Nephron (organoid): ENCODE measurements around the gene PLCB1.
"Not testable (repeated sequence)": the region's sequence is repeated elsewhere in the genome, so short reads cannot be mapped to it uniquely, and the experiment has no call there.

Experiments
- H3K27ac Mint-ChIP-seq, 3 experiments: 2 replicates each; pipeline ENCODE4 v1.8.0; 2020; ENCODE audit warnings: mixed read lengths in 3 of 3, mild to moderate bottlenecking in 2 of 3, moderate library complexity in 1 of 3
- H3K27me3 Mint-ChIP-seq: 2 replicates; pipeline ENCODE4 v1.8.0; 2021; ENCODE audit warnings: low read depth, mild to moderate bottlenecking, moderate library complexity, mixed read lengths
- H3K36me3 Mint-ChIP-seq: 2 replicates; pipeline ENCODE4 v1.8.0; 2020; ENCODE audit warnings: low read depth, mixed read lengths
- H3K4me1 Mint-ChIP-seq: 2 replicates; pipeline ENCODE4 v1.8.0; 2020; ENCODE audit warnings: mixed read lengths
- H3K4me3 Mint-ChIP-seq, 3 experiments: 2 replicates each; pipeline ENCODE4 v1.8.0; 2020; ENCODE audit warnings: mild to moderate bottlenecking in 3 of 3, mixed read lengths in 3 of 3, moderate library complexity in 2 of 3
- H3K9me3 Mint-ChIP-seq: 2 replicates; pipeline ENCODE4 v1.8.0; 2020; ENCODE audit warnings: mixed read lengths
- TF ChIP-seq, protein P1 (sequence below), 3 experiments: fragments of 200-600 bp; sonication (generic); IDR thresholded peaks; one replicate each; pipeline ENCODE4 v1.5.0; 2021; ENCODE audit warnings: antibody characterized with exemption in 3 of 3; ENCODE audit not compliant: unreplicated experiment in 3 of 3

Gene PLCB1

DNA sequence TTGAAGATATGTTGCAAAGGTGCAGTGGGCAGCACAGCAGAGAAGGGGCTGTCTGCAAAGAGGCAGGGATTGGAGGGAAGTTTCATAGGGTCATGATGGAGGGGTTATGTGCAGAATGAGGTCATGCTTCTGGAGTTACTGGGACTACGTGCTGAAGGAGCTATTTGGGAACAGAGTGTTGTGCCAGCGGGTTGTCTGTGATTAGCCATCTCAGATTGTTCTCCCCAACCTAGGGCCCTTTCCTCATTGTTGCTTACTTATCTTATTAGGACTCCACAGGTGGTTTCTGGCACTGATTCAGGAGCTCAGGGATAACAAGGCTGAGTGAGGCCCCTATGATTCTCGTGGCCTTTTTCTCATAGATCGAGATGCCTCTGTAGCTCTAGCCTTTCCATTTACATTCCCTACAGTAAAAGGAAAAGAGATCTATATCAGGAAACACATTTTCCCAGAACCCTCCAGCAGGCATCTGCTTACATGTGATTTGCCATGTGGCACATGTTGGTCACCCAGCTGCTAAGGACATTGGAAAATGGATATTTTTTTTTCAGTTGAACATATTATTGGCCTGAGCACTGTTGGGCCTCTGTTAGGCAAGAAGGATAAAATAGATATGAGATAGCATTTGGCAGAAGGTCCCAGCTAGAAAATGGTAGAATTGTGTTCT lies 507.2 kb downstream of the PLCB1 start:
- H3K9me3 Mint-ChIP-seq: peaks cover 3% of the 10 kb centered on the region
- no peak overlapping the region for H3K4me3 Mint-ChIP-seq
- TF ChIP-seq, protein P1, sequence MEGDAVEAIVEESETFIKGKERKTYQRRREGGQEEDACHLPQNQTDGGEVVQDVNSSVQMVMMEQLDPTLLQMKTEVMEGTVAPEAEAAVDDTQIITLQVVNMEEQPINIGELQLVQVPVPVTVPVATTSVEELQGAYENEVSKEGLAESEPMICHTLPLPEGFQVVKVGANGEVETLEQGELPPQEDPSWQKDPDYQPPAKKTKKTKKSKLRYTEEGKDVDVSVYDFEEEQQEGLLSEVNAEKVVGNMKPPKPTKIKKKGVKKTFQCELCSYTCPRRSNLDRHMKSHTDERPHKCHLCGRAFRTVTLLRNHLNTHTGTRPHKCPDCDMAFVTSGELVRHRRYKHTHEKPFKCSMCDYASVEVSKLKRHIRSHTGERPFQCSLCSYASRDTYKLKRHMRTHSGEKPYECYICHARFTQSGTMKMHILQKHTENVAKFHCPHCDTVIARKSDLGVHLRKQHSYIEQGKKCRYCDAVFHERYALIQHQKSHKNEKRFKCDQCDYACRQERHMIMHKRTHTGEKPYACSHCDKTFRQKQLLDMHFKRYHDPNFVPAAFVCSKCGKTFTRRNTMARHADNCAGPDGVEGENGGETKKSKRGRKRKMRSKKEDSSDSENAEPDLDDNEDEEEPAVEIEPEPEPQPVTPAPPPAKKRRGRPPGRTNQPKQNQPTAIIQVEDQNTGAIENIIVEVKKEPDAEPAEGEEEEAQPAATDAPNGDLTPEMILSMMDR (IDR thresholded peaks at IDR 0.05; ENCODE audit: unreplicated experiment in 3 of 3): no peak
- H3K27ac Mint-ChIP-seq: no peak overlapping the region
- H3K4me1 Mint-ChIP-seq: no peaks in the 10 kb centered on the region
- peaks cover 6% of the 10 kb centered on the region for H3K36me3 Mint-ChIP-seq
- H3K27me3 Mint-ChIP-seq: no peaks in the 10 kb centered on the region

DNA sequence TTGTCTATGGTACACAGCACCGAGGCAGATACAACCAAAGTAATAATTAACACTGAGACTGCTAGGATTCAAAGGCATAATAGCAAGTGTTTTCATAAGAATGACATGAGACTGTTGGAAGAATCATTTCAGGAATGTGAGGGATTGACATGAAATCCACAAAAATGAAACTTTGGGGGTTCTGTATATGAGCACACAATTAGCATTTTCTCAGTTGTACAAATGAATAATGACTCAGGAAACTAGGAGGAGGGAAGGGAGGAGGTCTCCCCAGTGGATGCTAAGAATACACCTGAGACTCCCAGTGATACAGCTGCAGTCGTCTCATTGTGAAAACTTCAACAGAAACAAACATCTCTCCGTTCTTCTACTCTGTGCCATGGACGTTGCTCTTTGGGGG lies 508.4 kb downstream of the PLCB1 start:
- no peaks in the 10 kb centered on the region for H3K27me3 Mint-ChIP-seq
- H3K27ac Mint-ChIP-seq: no peak overlapping the region
- H3K4me3 Mint-ChIP-seq: no peak overlapping the region
- H3K36me3 Mint-ChIP-seq: peaks cover 10% of the 10 kb centered on the region
- TF ChIP-seq, protein P1 (IDR thresholded peaks at IDR 0.05; ENCODE audit: unreplicated experiment in 3 of 3): no peak
- peaks cover 3% of the 10 kb centered on the region for H3K9me3 Mint-ChIP-seq
- peaks cover 4% of the 10 kb centered on the region for H3K4me1 Mint-ChIP-seq

DNA sequence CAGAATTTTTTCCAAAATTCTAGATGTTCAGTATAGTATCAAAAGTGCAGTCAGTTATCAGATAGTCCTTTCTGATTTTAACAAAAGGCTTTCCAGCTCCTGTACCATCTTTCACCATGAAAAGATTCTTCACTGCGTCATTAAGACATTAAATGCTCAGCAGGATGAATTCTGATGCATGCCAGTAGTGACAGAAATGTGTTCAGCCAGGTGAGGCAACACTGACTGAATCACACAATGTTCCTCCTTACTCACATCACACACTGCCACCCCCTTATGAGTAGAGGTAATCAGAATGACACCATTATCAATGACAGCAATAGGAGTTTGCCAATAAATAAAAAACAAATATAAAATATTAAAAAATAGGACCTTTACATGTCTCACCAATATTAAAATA lies 510.2 kb downstream of the PLCB1 start:
- Mint-ChIP-seq H3K4me1 (peaks cover 20% of the 10 kb centered on the region), H3K27me3 (no peaks in the 10 kb centered on the region), H3K27ac (no peak overlapping the region), H3K9me3 (peaks cover 3% of the 10 kb centered on the region), H3K36me3 (peaks cover 26% of the 10 kb centered on the region), H3K4me3 (no peak overlapping the region)
- TF ChIP-seq, protein P1 (IDR thresholded peaks at IDR 0.05; ENCODE audit: unreplicated experiment in 3 of 3): no peak

DNA sequence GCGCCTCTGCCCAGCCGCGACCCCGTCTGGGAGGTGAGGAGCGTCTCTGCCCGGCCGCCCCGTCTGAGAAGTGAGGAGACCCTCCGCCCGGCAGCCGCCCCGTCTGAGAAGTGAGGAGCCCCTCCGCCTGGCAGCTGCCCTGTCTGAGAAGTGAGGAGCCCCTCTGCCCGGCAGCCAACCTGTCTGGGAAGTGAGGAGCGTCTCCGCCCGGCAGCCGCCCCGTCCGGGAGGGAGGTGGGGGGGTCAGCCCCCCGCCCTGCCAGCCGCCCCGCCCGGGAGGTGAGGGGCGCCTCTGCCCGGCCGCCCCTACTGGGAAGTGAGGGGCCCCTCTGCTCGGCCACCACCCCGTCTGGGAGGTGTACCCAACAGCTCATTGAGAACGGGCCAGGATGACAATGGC lies 512.4 kb downstream of the PLCB1 start:
- not testable (repeated sequence) for H3K27ac Mint-ChIP-seq, H3K27me3 Mint-ChIP-seq, H3K4me3 Mint-ChIP-seq, H3K9me3 Mint-ChIP-seq
- Mint-ChIP-seq H3K36me3 (peaks cover 39% of the 10 kb centered on the region), H3K4me1 (peaks cover 31% of the 10 kb centered on the region)

DNA sequence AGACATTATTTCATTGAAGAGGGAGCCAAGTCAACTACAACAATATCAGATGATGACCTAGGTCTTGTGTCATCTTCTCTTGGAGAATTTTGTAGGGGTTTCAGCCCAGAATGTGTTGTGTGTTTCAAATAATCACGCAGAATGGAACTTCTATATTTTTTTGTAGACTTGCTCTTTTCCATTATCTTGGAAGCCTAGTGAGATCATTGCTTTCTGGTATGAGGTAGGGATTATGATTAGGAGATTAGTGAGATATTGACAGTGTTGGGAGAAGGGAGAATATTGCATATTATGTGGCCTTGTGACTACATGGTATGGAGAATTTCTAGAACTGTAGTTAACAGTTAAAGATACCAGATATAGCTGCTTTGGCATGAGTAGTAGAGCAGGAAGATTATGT lies 513.3 kb downstream of the PLCB1 start:
- Mint-ChIP-seq H3K27ac (peak overlapping the region; percentile 7 to 34 (median 30)), H3K36me3 (peaks cover 45% of the 10 kb centered on the region), H3K9me3 (peaks cover 3% of the 10 kb centered on the region), H3K4me1 (peaks cover 31% of the 10 kb centered on the region), H3K4me3 (no peak overlapping the region), H3K27me3 (no peaks in the 10 kb centered on the region)
- TF ChIP-seq, protein P1 (IDR thresholded peaks at IDR 0.05; ENCODE audit: unreplicated experiment in 3 of 3): no peak

DNA sequence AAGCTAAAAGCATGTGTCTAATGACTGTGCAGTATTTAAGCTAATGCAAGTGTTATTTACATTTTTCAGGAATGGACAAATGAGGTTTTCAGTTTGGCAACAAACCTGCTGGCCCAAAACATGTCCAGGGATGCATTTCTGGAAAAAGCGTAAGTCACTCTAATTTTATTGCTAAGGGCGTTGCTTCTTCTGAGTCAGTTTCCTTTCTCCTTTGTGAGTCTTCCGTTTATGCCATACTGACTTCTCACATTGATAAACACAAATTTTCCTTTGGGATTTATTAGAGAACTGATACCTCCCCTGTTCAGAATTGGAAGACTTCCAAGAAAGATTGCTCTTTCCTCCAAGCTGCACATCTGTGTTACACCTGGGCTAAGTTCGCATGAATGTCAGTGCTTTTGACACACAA lies 514.0 kb downstream of the PLCB1 start:
- Mint-ChIP-seq H3K4me1 (peaks cover 31% of the 10 kb centered on the region), H3K27me3 (no peaks in the 10 kb centered on the region), H3K4me3 (no peak overlapping the region), H3K9me3 (peaks cover 3% of the 10 kb centered on the region), H3K27ac (peak overlapping the region; percentile 20 to 86 (median 81)), H3K36me3 (peaks cover 50% of the 10 kb centered on the region)
- TF ChIP-seq, protein P1 (IDR thresholded peaks at IDR 0.05; ENCODE audit: unreplicated experiment in 3 of 3): no peak
